Tibial artery (tissue), 4 donors: ENCODE data around the gene TBP.
A peak's percentile ranks its signal among the peaks of the same experiment; 100 is the strongest.
"Not testable (repeated sequence)": the region's sequence is repeated elsewhere in the genome, so short reads cannot be mapped to it uniquely, and the experiment has no call there.

Source experiments
- DNase-seq, 2 donors: peaks; one replicate each; pipeline ENCODE4 v3.0.0-alpha.2; 2019
- H3K27ac ChIP-seq, 2 donors: fragments of 200-600 bp; sonication (generic) in 1 of 2; 1 replicate in 1 of 2; 2 replicates in 1 of 2; pipeline ENCODE4 v1.5.1; 2018 to 2019; ENCODE audit warnings: mild to moderate bottlenecking in 1 of 2
- H3K27me3 ChIP-seq, 2 donors: fragments of 200-600 bp; sonication (generic) in 1 of 2; one replicate each; pipeline versions ENCODE4 v1.5.1 to v1.6.0; 2016 to 2019
- H3K36me3 ChIP-seq, 3 donors: fragments of 200-600 bp; sonication (generic) in 2 of 3; one replicate each; pipeline ENCODE4 v1.5.1; 2016 to 2019; ENCODE audit warnings: mild to moderate bottlenecking in 2 of 3
- H3K4me1 ChIP-seq, 4 donors: fragments of 200-600 bp; sonication (generic) in 2 of 4; 1 replicate in 3 of 4; 2 replicates in 1 of 4; pipeline ENCODE4 v1.5.1; 2016 to 2019
- H3K4me3 ChIP-seq, 2 donors: fragments of 200-600 bp; sonication (generic) in 1 of 2; 1 replicate in 1 of 2; 2 replicates in 1 of 2; pipeline ENCODE4 v1.5.1; 2018 to 2019; ENCODE audit warnings: mild to moderate bottlenecking in 2 of 2
- H3K9me3 ChIP-seq, 3 donors: fragments of 200-600 bp; sonication (generic) in 1 of 3; one replicate each; pipeline ENCODE4 v1.5.1; 2016 to 2019
- CTCF ChIP-seq, 2 experiments: fragments of 200-600 bp in 1 of 2; fragments of 450-650 bp in 1 of 2; IDR thresholded peaks; one replicate each; pipeline ENCODE4 v1.5.1; 2017 to 2019; ENCODE audit warnings: antibody characterized with exemption in 2 of 2, mild to moderate bottlenecking in 1 of 2, moderate library complexity in 1 of 2
- intact Hi-C: fragments of 100-400 bp; cut with DNase I; formaldehyde crosslinking; loops from one replicate; pipeline ENCODE4 v1.15.0; 2023; ENCODE audit warnings: low total_unique reads

Gene TBP

GRCh38 chr6:170554013-170554795 lies at the start of gene TBP:
Gene TBP, plus strand, starts transcription at chr6:170554369. Its CDS starts 2,661 bp downstream, at chr6:170557030.
- H3K9me3 ChIP-seq, result no peaks in the 10 kb centered on the region
- peak; percentile 98 to 99 for DNase-seq
- no peak for TF ChIP-seq CTCF (IDR thresholded peaks at IDR 0.05)
- intact Hi-C loops, result loop anchor here (10.0 kb wide), 1 partner anchor 829 kb away; the partner anchor contains the start of gene PHF10
- peaks cover 0 to 48% (median 40%) of the 10 kb centered on the region in 4 donors for H3K4me1 ChIP-seq
- H3K4me3 ChIP-seq, result peak within 1 kb of the TSS; percentile 94 to 96
- peak within 1 kb of the TSS; percentile 91 to 96 for H3K27ac ChIP-seq
- no peaks in the 10 kb centered on the region for H3K27me3 ChIP-seq
- H3K36me3 ChIP-seq, result peaks cover 0 to 23% (median 0%) of the 10 kb centered on the region in 3 donors

- H3K27me3 ChIP-seq, result peaks cover 0 to 2% of the 10 kb centered on the region in 2 donors
- no peak for DNase-seq
- intact Hi-C loops, result no loop called here
- no peak for TF ChIP-seq CTCF (IDR thresholded peaks at IDR 0.05)
- no peaks in the 10 kb centered on the region for H3K4me1 ChIP-seq
- H3K27ac ChIP-seq, result no peak overlapping the region
- peaks cover 0 to 26% (median 26%) of the 10 kb centered on the region in 3 donors for H3K9me3 ChIP-seq
- H3K36me3 ChIP-seq, result no peaks in the 10 kb centered on the region
- H3K4me3 ChIP-seq, result no peak overlapping the region
These were observed 49.7 kb upstream of the TBP start for GRCh38 chr6:170504479-170504878.

GRCh38 chr6:170505306-170505705 lies 48.9 kb upstream of the TBP start:
- Histone ChIP-seq H3K9me3 (peaks cover 0 to 26% (median 26%) of the 10 kb centered on the region in 3 donors), H3K27ac (no peak overlapping the region), H3K27me3 (peaks cover 0 to 2% of the 10 kb centered on the region in 2 donors), H3K4me1 (no peaks in the 10 kb centered on the region), H3K4me3 (no peak overlapping the region), H3K36me3 (no peaks in the 10 kb centered on the region)
- DNase-seq, result no peak
- intact Hi-C loops, result no loop called here
- no peak for TF ChIP-seq CTCF (IDR thresholded peaks at IDR 0.05)

GRCh38 chr6:170506446-170506845 lies 47.7 kb upstream of the TBP start:
- no peak for TF ChIP-seq CTCF (IDR thresholded peaks at IDR 0.05)
- no peak overlapping the region for H3K27ac ChIP-seq
- intact Hi-C loops, result no loop called here
- DNase-seq, result no peak
- no peaks in the 10 kb centered on the region for H3K4me1 ChIP-seq
- H3K27me3 ChIP-seq, result peaks cover 0 to under 1% of the 10 kb centered on the region in 2 donors
- H3K36me3 ChIP-seq, result no peaks in the 10 kb centered on the region
- H3K4me3 ChIP-seq, result no peak overlapping the region
- peaks cover 0 to 18% (median 15%) of the 10 kb centered on the region in 3 donors for H3K9me3 ChIP-seq

GRCh38 chr6:170507728-170508127 lies 46.4 kb upstream of the TBP start:
- H3K4me3 ChIP-seq, intact Hi-C loops, H3K27ac ChIP-seq, DNase-seq, H3K36me3 ChIP-seq, H3K4me1 ChIP-seq, H3K9me3 ChIP-seq, H3K27me3 ChIP-seq: not testable (repeated sequence)

- intact Hi-C loops, H3K9me3 ChIP-seq, DNase-seq, H3K27me3 ChIP-seq, H3K27ac ChIP-seq, H3K4me3 ChIP-seq, H3K36me3 ChIP-seq, H3K4me1 ChIP-seq: not testable (repeated sequence)
These were observed 45.9 kb upstream of the TBP start for GRCh38 chr6:170508275-170508674.

GRCh38 chr6:170508892-170509722 lies 45.1 kb upstream of the TBP start:
- H3K9me3 ChIP-seq, H3K4me1 ChIP-seq, H3K27me3 ChIP-seq, intact Hi-C loops, H3K4me3 ChIP-seq, H3K36me3 ChIP-seq, DNase-seq, H3K27ac ChIP-seq: not testable (repeated sequence)
